ENCODE data around the gene PRDX5.

- TF ChIP-seq ZBTB33 (IDR thresholded peaks at IDR 0.05) (no peak), TAF1 (conservative IDR thresholded peaks at IDR 0.05) (no peak), MAX (IDR thresholded peaks at IDR 0.05) (no peak), CTCF (IDR thresholded peaks at IDR 0.05; ENCODE audit: low read depth, low read length, missing input control) (no peak), RAD21 (IDR thresholded peaks at IDR 0.05) (no peak), REST (IDR thresholded peaks at IDR 0.05) (no peak), GABPA (IDR thresholded peaks at IDR 0.05 in 1 of 2, conservative IDR thresholded peaks at IDR 0.05 in 1 of 2) (no peak), FOXA2 (IDR thresholded peaks at IDR 0.05) (no peak), RXRA (IDR thresholded peaks at IDR 0.05) (no peak), EGR1 (IDR thresholded peaks at IDR 0.05; ENCODE audit: low read depth in 2 of 2) (no peak)
These were observed 41.1 kb upstream of the PRDX5 start for GRCh38 chr11:64276653-64277431.
